Activated CD4-positive, alpha-beta T cell treated with anti-CD3 and anti-CD28 coated beads, Interleukin-2, Interleukin-6, amounts not matched to agents 100 ng/mL and 50 ng/mL, durations not matched to agents 16 hours and 8 hours (primary cell): ENCODE data around the gene PLXNA3.

Source experiments
- DNase-seq: peaks from one replicate; pipeline ENCODE4 v3.0.0-alpha.2; 2020

The PLXNA3 gene

GRCh38 chrX:154458116-154458953, at the start of gene PLXNA3:
Gene PLXNA3 (plus strand): TSS chrX:154458281. CDS start chrX:154460184, 1,903 bp downstream.
- peak; percentile 57 for DNase-seq

GRCh38 chrX:154408659-154409221, 49.3 kb upstream of the PLXNA3 start:
- no peak for DNase-seq

- DNase-seq, result peak; percentile 53
These were observed 48.7 kb upstream of the PLXNA3 start, which contains the start of gene DNASE1L1 for GRCh38 chrX:154409222-154409871. Gene DNASE1L1 (minus strand): TSS chrX:154409254. CDS start chrX:154405568, 3,686 bp downstream.

DNA sequence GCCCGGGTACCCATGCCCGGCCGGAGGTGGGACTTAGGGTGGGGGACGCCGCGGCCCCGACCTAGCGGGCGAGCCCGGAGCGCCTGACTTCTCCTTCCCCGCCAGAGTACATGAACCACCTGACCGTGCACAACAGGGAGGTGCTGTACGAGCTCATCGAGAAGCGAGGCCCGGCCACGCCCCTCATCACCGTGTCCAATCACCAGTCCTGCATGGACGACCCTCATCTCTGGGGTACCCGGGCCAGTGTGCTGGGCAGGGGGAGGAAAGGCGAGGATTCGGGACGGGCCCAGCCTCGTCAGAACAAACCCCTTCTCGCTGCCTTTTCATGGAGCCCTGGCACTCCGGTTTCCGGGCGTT, 46.1 kb upstream of the PLXNA3 start:
- DNase-seq, result peak; percentile 74

DNA sequence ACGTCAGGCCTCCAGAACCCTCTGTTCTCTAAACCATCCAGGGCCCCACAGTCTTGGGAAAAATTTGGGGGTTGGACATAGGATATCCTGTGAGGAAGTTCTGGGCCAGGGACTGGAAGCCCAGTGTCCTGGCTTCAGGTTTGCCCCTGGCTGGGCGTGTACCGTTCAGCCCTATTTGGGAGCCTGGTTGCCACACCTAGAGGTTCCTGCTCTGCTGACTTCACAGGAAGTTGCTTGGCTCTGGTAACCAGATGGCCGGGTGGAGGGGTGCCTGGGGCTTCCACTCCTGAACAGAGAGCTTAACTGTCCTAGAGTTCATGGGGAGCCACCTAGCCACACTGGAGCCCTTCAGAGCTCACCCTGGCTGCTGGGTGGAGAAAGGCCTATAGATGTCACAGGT, 45.6 kb upstream of the PLXNA3 start:
- DNase-seq, result peak; percentile 61

DNA sequence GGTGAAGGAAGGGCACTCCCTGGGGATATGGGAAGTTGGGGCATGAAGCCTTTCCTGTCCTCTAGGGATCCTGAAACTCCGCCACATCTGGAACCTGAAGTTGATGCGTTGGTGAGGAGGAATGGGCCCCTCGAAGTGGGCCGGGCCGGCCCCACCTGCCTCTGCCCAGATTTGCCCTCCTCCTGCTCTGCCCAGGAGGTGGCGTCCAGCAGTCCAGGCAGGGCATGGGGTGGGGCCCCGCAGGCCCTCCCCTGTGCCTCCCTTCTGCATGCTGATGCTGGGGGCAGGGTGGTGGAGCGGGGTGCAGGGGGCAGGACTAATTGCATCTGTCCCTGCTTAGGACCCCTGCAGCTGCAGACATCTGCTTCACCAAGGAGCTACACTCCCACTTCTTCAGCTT, 44.9 kb upstream of the PLXNA3 start:
- DNase-seq, result no peak

DNA sequence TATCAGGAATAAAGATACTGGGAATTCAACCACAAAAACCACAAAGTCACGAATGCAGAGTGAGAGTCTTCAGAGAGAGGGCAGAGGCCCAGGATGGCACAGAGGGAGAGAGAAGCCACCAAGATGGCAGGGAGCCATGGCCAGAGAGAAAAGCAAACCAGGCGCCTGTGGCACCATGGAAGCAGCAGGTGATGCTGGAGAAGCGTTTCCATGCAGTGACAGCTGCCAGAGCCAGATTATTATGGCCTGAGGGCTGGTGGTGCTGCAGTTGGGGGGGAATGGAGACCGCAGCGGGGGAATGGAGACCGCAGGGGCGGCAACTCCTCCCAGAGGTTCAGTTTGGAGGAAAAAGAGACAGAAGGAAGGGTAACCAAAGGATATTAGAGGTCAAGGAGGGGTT, 40.9 kb upstream of the PLXNA3 start:
- DNase-seq, result no peak

- no peak for DNase-seq
These were observed 38.9 kb upstream of the PLXNA3 start for GRCh38 chrX:154419189-154419588.

GRCh38 chrX:154419688-154420401, 38.2 kb upstream of the PLXNA3 start:
- no peak for DNase-seq

DNA sequence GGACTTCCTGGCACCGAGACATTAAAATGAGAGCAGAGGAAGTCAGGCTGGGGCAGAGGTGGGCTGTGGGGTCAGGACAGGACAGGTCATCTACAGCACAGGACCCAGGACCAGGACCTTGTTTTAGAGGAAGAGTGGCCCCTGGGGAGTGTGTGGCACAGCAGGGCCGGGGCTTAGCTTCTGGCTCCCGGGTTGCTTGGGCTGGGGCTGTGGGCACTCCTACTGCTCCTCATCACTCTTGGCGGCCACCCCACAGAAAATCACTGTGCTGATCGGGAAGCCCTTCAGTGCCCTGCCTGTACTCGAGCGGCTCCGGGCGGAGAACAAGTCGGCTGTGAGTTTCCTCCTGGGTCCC, 37.7 kb upstream of the PLXNA3 start:
- DNase-seq, result no peak

- no peak for DNase-seq
These were observed 30.9 kb upstream of the PLXNA3 start for GRCh38 chrX:154426916-154427770.

DNA sequence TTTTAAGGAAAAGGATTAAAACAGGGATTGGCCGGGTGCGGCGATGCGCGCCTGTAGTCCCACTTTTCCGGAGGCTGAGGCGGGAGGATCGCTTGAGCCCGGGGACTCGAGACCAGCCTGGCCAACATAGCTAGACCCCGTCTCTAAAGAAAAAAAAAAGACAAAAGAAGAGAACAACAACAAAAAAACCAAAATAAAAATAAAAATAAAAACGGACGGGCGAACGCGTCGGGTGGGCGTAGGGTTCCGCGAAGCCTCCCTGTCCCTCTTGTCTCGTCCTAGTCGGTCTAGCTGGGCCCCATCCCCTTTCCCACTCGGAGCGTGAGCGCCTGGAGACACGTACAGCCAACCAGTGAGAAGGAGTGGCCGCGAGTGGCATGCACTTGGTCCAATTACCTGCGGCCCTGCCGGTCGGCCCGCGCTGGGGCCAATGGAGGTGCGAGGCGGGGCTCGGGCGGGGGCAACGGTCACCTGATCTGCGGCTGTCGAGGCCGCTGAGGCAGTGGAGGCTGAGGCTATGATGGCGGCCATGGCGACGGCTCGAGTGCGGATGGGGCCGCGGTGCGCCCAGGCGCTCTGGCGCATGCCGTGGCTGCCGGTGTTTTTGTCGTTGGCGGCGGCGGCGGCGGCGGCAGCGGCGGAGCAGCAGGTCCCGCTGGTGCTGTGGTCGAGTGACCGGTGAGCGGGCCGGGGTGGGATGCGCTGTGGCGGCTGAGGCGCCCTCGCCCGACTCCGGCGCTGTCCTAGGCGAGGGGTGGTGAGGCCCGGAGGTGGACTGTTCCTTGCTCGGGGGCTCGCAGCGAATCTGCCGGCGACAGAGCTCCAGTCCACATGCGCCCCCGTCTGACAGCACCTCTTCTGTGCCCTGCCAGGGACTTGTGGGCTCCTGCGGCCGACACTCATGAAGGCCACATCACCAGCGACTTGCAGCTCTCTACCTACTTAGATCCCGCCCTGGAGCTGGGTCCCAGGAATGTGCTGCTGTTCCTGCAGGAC, 29.6 kb upstream of the PLXNA3 start, which contains the start of gene ATP6AP1:
Gene ATP6AP1 (plus strand): TSS at position 502 of the 996 bp plus-strand sequence. CDS start 16 bp downstream, at position 518.
- peak; percentile 94 for DNase-seq

DNA sequence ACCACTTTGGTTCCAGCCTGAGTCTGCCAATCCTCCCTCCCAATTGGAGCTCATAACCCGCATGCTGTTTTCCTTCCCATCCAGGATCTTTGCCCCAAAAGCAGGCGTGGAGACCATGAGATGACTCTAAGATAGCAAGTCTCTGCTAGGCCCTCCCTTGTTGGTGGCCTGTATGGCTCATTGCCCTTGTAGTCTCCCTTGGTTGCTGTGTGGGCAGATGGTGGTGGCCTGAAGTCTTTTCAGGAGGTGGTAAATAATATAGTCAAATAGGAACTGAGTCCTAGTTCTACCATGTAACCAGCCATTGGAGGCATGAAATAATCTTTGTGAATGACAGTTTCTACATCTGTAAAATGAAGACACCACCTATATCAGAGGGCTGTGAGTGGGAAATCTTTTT, 28.4 kb upstream of the PLXNA3 start:
- no peak for DNase-seq

DNA sequence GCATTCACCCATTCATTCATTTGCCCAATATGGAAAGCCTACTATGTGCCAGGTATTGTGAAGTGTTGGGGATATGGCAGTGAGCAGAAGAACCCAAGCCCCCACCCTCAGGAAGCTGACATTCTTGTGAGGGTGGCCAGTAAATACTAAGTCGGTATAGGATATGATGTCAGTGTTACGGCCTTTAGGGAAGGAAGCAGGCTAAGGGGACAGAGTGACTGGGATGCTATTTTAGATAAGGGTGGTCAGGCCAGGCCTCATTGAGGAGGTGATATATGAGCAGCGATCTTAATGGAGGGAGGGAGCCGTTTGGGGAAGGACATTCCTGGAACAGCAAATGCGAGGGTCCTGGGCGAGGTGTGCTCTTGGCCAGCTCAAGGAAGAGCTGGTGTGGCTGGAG, 27.6 kb upstream of the PLXNA3 start:
- DNase-seq, result no peak

GRCh38 chrX:154430916-154431315, 27.2 kb upstream of the PLXNA3 start:
- DNase-seq, result no peak

GRCh38 chrX:154431341-154431740, 26.7 kb upstream of the PLXNA3 start:
- no peak for DNase-seq

DNA sequence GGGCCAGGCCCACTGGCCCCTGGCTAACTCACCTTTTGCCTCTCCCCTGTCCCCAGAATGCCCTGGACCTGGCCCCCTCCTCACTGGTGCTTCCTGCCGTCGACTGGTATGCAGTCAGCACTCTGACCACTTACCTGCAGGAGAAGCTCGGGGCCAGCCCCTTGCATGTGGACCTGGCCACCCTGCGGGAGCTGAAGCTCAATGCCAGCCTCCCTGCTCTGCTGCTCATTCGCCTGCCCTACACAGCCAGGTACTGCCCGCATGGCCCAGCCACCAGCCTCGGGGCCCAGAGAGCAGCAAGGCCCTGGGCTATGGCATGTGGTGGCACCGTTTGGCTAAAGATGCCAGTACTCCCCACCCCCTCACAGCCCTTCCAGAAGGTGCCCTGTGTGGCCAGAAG, 25.9 kb upstream of the PLXNA3 start:
- DNase-seq, result no peak

DNA sequence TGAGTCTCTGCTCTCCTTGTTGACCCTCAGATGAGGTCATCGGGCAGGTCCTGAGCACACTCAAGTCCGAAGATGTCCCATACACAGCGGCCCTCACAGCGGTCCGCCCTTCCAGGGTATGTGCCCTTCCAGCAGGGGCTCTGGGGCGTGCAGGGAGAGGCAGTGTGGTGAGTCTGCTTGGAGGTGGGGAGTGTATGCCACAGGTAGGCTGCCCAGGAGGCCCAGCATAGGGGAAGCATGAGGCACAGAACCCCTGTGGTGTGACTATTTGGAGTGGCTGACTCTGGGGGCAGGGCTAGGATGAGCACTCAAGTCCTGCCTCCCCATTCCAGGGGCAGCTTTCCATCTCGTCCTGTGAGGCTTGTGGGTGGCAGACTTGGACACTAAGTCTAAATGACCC, 24.5 kb upstream of the PLXNA3 start:
- no peak for DNase-seq

GRCh38 chrX:154434394-154435168, 23.5 kb upstream of the PLXNA3 start:
- DNase-seq, result no peak

DNA sequence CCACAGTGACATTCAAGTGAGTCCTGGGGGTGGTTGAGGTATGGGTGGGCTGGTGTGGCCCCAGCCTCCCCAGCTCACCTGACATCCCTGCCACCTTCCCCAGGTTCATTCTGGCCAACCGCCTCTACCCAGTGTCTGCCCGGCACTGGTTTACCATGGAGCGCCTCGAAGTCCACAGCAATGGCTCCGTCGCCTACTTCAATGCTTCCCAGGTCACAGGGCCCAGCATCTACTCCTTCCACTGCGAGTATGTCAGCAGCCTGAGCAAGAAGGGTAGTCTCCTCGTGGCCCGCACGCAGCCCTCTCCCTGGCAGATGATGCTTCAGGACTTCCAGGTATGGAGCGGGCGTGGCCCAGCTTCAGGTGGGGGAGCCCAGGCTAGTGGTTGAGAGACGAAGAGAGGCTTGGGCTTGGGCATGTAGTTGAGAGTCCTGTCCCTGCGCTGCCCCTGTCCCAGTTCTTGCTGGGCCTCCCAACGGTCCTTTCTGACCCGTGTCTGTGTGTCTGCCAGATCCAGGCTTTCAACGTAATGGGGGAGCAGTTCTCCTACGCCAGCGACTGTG, 22.8 kb upstream of the PLXNA3 start:
- DNase-seq, result no peak
